OCI-LY7 (cell line): ENCODE data around the gene PRRX2. TPM values are rescaled to one million over a fixed set of nuclear protein-coding genes. Genes with fewer than 3 reads are reported as not detected.

Source experiments
- BruUV-seq: library from RNA; stranded (reverse); fragments of 400-500 nt; replicated peaks from 2 replicates; lab custom pipeline; 2021; lab: Mats Ljungman, UMichigan
- CTCF ChIA-PET: fragments of 300-600 bp; sonication (Branson Sonifier 250); formaldehyde crosslinking; loops from one replicate; lab custom pipeline; 2022; ENCODE audit warnings: antibody characterized with exemption; ENCODE audit not compliant: unreplicated experiment; lab: Charles Lee
- POLR2A ChIA-PET: fragments of 300-600 bp; sonication (Branson Sonifier 250); formaldehyde crosslinking; loops from one replicate; lab custom pipeline; 2022; ENCODE audit warnings: antibody characterized with exemption; lab: Charles Lee
- DNase-seq: peaks from one replicate; pipeline ENCODE4 v3.0.0-alpha.2; 2015; ENCODE audit warnings: low spot score
- H2AFZ ChIP-seq: fragments of 200-600 bp; sonication (generic), shearing (Covaris generic); 2 replicates; pipeline ENCODE4 v1.6.1; 2014; ENCODE audit warnings: mild to moderate bottlenecking, antibody characterized with exemption, low read length, moderate library complexity
- H3K27ac ChIP-seq: fragments of 200-600 bp; sonication (generic); 2 replicates; pipeline ENCODE4 v1.5.1; 2014; ENCODE audit warnings: mixed run types, low read depth, mild to moderate bottlenecking, moderate library complexity, low read length, inconsistent platforms; ENCODE audit not compliant: poor library complexity, severe bottlenecking
- H3K36me3 ChIP-seq: fragments of 200-600 bp; sonication (generic); 2 replicates; pipeline ENCODE4 v1.6.1; 2014; ENCODE audit warnings: mild to moderate bottlenecking, antibody characterized with exemption, low read length, moderate library complexity, mixed read lengths; ENCODE audit not compliant: insufficient read depth
- H3K4me1 ChIP-seq: fragments of 200-600 bp; sonication (generic); 2 replicates; pipeline ENCODE4 v1.5.1; 2014; ENCODE audit warnings: mild to moderate bottlenecking, low read length; ENCODE audit not compliant: insufficient read depth, poor library complexity, severe bottlenecking
- H3K4me2 ChIP-seq: fragments of 200-600 bp; sonication (generic); 2 replicates; pipeline ENCODE4 v1.6.1; 2014; ENCODE audit warnings: mild to moderate bottlenecking, low read length
- H3K4me3 ChIP-seq: fragments of 200-600 bp; sonication (generic); 2 replicates; pipeline ENCODE4 v1.5.1; 2014; ENCODE audit warnings: mild to moderate bottlenecking, low read depth, low read length; ENCODE audit not compliant: poor library complexity, severe bottlenecking
- H3K79me2 ChIP-seq: fragments of 200-600 bp; sonication (generic); 2 replicates; pipeline ENCODE4 v1.6.1; 2016; ENCODE audit warnings: low read depth, mild to moderate bottlenecking, low read length, moderate library complexity, mixed read lengths; ENCODE audit not compliant: insufficient read depth
- H3K9me2 ChIP-seq: fragments of 200-600 bp; sonication (generic); 2 replicates; pipeline ENCODE4 v1.6.1; 2016; ENCODE audit warnings: mild to moderate bottlenecking, low read length, mixed read lengths; ENCODE audit not compliant: insufficient read depth
- H3K9me3 ChIP-seq: fragments of 200-600 bp; sonication (generic); 2 replicates; pipeline ENCODE4 v1.6.1; 2014; ENCODE audit warnings: mild to moderate bottlenecking, mixed run types, low read length, mixed read lengths
- H4K20me1 ChIP-seq: fragments of 200-600 bp; sonication (generic); 2 replicates; pipeline ENCODE4 v1.6.1; 2014; ENCODE audit warnings: mild to moderate bottlenecking, antibody characterized with exemption, low read length, moderate library complexity, mixed read lengths; ENCODE audit not compliant: insufficient read depth
- CTCF ChIP-seq: fragments of 200-600 bp; sonication (generic); conservative IDR thresholded peaks from 2 replicates; pipeline ENCODE4 v1.5.1; 2014; ENCODE audit warnings: mild to moderate bottlenecking, antibody characterized with exemption, low read length, moderate library complexity, mixed read lengths
- EZH2phosphoT487 ChIP-seq: fragments of 200-600 bp; sonication (generic); IDR thresholded peaks from 2 replicates; pipeline ENCODE4 v1.6.1; 2018; ENCODE audit warnings: low read depth, borderline replicate concordance, mild to moderate bottlenecking, mixed run types, antibody characterized with exemption, low read length, moderate library complexity, mixed read lengths
- intact Hi-C: fragments of 100-400 bp; cut with micrococcal nuclease; formaldehyde crosslinking; loops from one replicate; pipeline ENCODE4 v1.10.0; 2022; ENCODE audit not compliant: unreplicated experiment
- total RNA-seq, 2 experiments: library from RNA; depleted of rRNA in 1 of 2; stranded (reverse); fragments of >200 nt in 1 of 2; shearing (Covaris generic) in 1 of 2; gene quantifications; 2 replicates each; pipeline ENCODE4 v1.2.3, GENCODE V29; 2014 to 2022

PRRX2 gene
- total RNA-seq, 2 experiments from 2014 or later: not detected

- Histone ChIP-seq H3K36me3 (no peaks in the 10 kb centered on the region), H3K27ac (no peak overlapping the region), H3K79me2 (no peaks in the 10 kb centered on the region), H3K9me2 (no peaks in the 10 kb centered on the region), H3K4me2 (no peak overlapping the region), H3K9me3 (no peaks in the 10 kb centered on the region), H3K4me1 (no peaks in the 10 kb centered on the region), H4K20me1 (no peaks in the 10 kb centered on the region), H3K4me3 (no peak overlapping the region), H2AFZ (no peak overlapping the region)
- BruUV-seq: no TSS peak
- CTCF ChIA-PET: no interaction called here
- no peak for TF ChIP-seq EZH2phosphoT487
- TF ChIP-seq CTCF: no peak
- POLR2A ChIA-PET: interaction anchor here (0.6 kb wide), 1 partner anchor 15 kb away, joined by 3 read pairs; no protein-coding TSS in a partner anchor
- intact Hi-C loops: no loop called here
- DNase-seq: no peak
Measured at GRCh38 chr9:129755151-129755550, 89.7 kb downstream of the PRRX2 start.

- no peak for TF ChIP-seq EZH2phosphoT487
- TF ChIP-seq CTCF: no peak
- Histone ChIP-seq H3K27ac (no peak overlapping the region), H3K36me3 (no peaks in the 10 kb centered on the region), H3K4me1 (no peaks in the 10 kb centered on the region), H3K9me3 (no peaks in the 10 kb centered on the region), H4K20me1 (no peaks in the 10 kb centered on the region), H3K79me2 (no peaks in the 10 kb centered on the region), H3K4me2 (no peak overlapping the region), H2AFZ (no peak overlapping the region), H3K4me3 (no peak overlapping the region), H3K9me2 (no peaks in the 10 kb centered on the region)
- BruUV-seq: no TSS peak
- ChIA-PET CTCF (interaction anchor here (0.5 kb wide), 1 partner anchor 21 kb away, joined by 3 read pairs; no protein-coding TSS in a partner anchor), POLR2A (no interaction called here)
- intact Hi-C loops: no loop called here
- no peak for DNase-seq
Measured at GRCh38 chr9:129756191-129756590, 90.7 kb downstream of the PRRX2 start.

GRCh38 chr9:129757045-129757444 lies 91.6 kb downstream of the PRRX2 start:
- no TSS peak for BruUV-seq
- CTCF ChIA-PET: no interaction called here

More at GRCh38 chr9:129757045-129757444, 91.6 kb downstream of the PRRX2 start:
- H3K4me3 ChIP-seq: no peak overlapping the region
- no peaks in the 10 kb centered on the region for H3K79me2 ChIP-seq
- no peaks in the 10 kb centered on the region for H3K36me3 ChIP-seq
- intact Hi-C loops: no loop called here
- no peaks in the 10 kb centered on the region for H3K4me1 ChIP-seq
- H3K9me3 ChIP-seq: no peaks in the 10 kb centered on the region
- no peak overlapping the region for H3K27ac ChIP-seq
- no peaks in the 10 kb centered on the region for H4K20me1 ChIP-seq
- no peak overlapping the region for H2AFZ ChIP-seq
- no peak for DNase-seq
- H3K9me2 ChIP-seq: no peaks in the 10 kb centered on the region
- POLR2A ChIA-PET: interaction anchor here (0.6 kb wide), 1 partner anchor 1965 kb away, joined by 4 read pairs; no protein-coding TSS in a partner anchor
- H3K4me2 ChIP-seq: no peak overlapping the region
- no peak for TF ChIP-seq EZH2phosphoT487
- TF ChIP-seq CTCF: no peak
